K562 (cell line): ENCODE results near the gene CCDC192.

Experiments used
- E2F4 ChIP-seq: sonication (generic); formaldehyde crosslinking; IDR thresholded peaks from 2 replicates; pipeline ENCODE4 v1.8.0; 2022; ENCODE audit warnings: mild to moderate bottlenecking, low read depth, missing genetic modification reagents
- POLR2AphosphoS5 ChIP-seq: IDR thresholded peaks from 2 replicates; pipeline ENCODE4 v1.6.1; 2011; ENCODE audit warnings: mild to moderate bottlenecking, low read depth, low read length, moderate library complexity; ENCODE audit not compliant: control insufficient read depth, insufficient read depth
- ZNF133 ChIP-seq: fragments of 250-450 bp; sonication (Bioruptor Pico); IDR thresholded peaks from 2 replicates; pipeline ENCODE4 v1.4.0; 2020; ENCODE audit warnings: mild to moderate bottlenecking

DNA sequence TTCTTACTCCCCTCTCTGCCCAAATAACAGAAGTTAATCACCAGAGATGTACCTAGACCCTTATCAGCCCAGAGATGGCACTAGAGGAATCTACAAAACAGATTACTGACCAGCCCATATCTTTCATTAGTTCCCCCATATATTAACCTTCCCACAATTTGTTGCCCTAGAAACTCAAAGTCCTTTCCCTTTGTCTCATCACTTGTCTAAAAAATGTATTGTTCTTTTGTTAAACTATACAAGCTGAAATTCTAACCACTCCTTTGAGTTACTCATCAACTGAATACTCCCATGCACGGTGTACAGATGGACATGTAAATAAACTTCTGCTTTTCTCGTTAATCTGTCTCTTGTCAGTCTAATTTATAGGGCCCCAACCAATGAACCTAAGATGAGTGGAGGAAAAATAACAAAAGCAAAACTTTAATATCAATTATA is 130.9 kb downstream of the CCDC192 start:
- TF ChIP-seq POLR2AphosphoS5: no peak
- TF ChIP-seq E2F4: no peak
- TF ChIP-seq ZNF133 (CRISPR knock-in tag): no peak
